Measurements from ENCODE around the gene SEMA5A.

- TF ChIP-seq CTCF (IDR thresholded peaks at IDR 0.05) = no peak
- TF ChIP-seq EZH2phosphoT487 (IDR thresholded peaks at IDR 0.05) = no peak
These were observed 511.2 kb downstream of the SEMA5A start for GRCh38 chr5:9034649-9035048.
